ENCODE data around the gene CNTN4. TPM values are rescaled to one million over a fixed set of nuclear protein-coding genes. Genes with fewer than 3 reads are reported as not detected.

Gene CNTN4
- total RNA-seq, 1 experiment from 2014 or later = 1.6 TPM

GRCh38 chr3:2823437-2824211, 725.0 kb downstream of the CNTN4 start:
- Histone ChIP-seq H4K5ac (ENCODE audit: insufficient read length, low read depth, low read length) (no peak overlapping the region), H3K4me2 (ENCODE audit: insufficient read depth, insufficient read length, low read length) (no peak overlapping the region), H3K4ac (ENCODE audit: low read depth, low read length) (no peak overlapping the region), H3K9ac (ENCODE audit: extremely low read depth, insufficient read length, low read length) (no peak overlapping the region), H2BK5ac (ENCODE audit: insufficient read length, low read length) (no peak overlapping the region), H3K18ac (ENCODE audit: insufficient read length, low read depth, low read length) (no peak overlapping the region), H3K14ac (ENCODE audit: insufficient read depth, low read length) (no peak overlapping the region), H2BK20ac (ENCODE audit: low read depth, low read length, poor library complexity, severe bottlenecking) (no peak overlapping the region), H3T11ph (ENCODE audit: low read length) (no peak overlapping the region), H4K91ac (ENCODE audit: insufficient read length, low read depth, low read length) (no peak overlapping the region), H2BK15ac (ENCODE audit: low read depth, low read length) (no peak overlapping the region), H3K56ac (ENCODE audit: insufficient read length, low read depth, low read length) (no peak overlapping the region), H3K23me2 (ENCODE audit: insufficient read length, low read depth, low read length, poor library complexity, severe bottlenecking) (no peaks in the 10 kb centered on the region), H4K20me1 (ENCODE audit: control insufficient read depth, insufficient read depth, insufficient read length) (no peaks in the 10 kb centered on the region), H3K27me3 (ENCODE audit: insufficient read depth, low read length) (no peaks in the 10 kb centered on the region), H3K4me1 (ENCODE audit: insufficient read depth, low read length) (no peaks in the 10 kb centered on the region; the same call in 1 of the 2 replicates), H3K79me2 (ENCODE audit: insufficient read depth, low read length) (no peaks in the 10 kb centered on the region), H3K9me3 (ENCODE audit: control insufficient read depth, low read depth, low read length) (no peaks in the 10 kb centered on the region), H2BK12ac (ENCODE audit: insufficient read length, low read depth, low read length) (no peak overlapping the region), H2BK120ac (ENCODE audit: low read depth, low read length, poor library complexity, severe bottlenecking) (no peak overlapping the region), H3K27ac (ENCODE audit: insufficient read length, low read depth, low read length) (no peak overlapping the region), H3K79me1 (ENCODE audit: insufficient read depth, low read depth, low read length, poor library complexity, severe bottlenecking) (no peaks in the 10 kb centered on the region), H2AFZ (ENCODE audit: low read length) (no peak overlapping the region), H3K23ac (ENCODE audit: insufficient read length, low read depth, low read length) (no peak overlapping the region), H4K8ac (replicated peaks; ENCODE audit: insufficient read length, low read depth, low read length) (no peak overlapping the region), H2AK5ac (ENCODE audit: insufficient read length, low read length) (no peak overlapping the region)
- no CpG with 5 or more reads among the region's 8 CpGs for WGBS (ENCODE audit: extremely low coverage, insufficient read length, low lambda C conversion rate)
- DNase-seq = no peak
- H3K4me3 Mint-ChIP-seq = no peak overlapping the region
- H3K4me1 Mint-ChIP-seq = no peaks in the 10 kb centered on the region
- H3K9me3 Mint-ChIP-seq = no peaks in the 10 kb centered on the region
- no peak for TF ChIP-seq CTCF (conservative IDR thresholded peaks at IDR 0.05)
- H3K36me3 Mint-ChIP-seq (ENCODE audit: insufficient read depth in 1 of 3, low read depth in 3 of 3) = no peaks in the 10 kb centered on the region
- H3K27me3 Mint-ChIP-seq (ENCODE audit: low read depth) = no peaks in the 10 kb centered on the region
- H3K27ac Mint-ChIP-seq = no peak overlapping the region

All from H9 (cell line).